H1 (cell line): Measurements from ENCODE around the gene ACACB. TPM values are rescaled to one million over a fixed set of nuclear protein-coding genes. Genes with fewer than 3 reads are reported as not detected.

ENCODE experiments used
- CTCF ChIA-PET: fragments of 300-600 bp; sonication (Branson Sonifier 250); formaldehyde crosslinking; loops from one replicate; lab custom pipeline; 2021; ENCODE audit not compliant: partially characterized antibody; lab: Charles Lee
- POLR2A ChIA-PET: fragments of 300-600 bp; sonication (Branson Sonifier 250); formaldehyde crosslinking; loops from one replicate; lab custom pipeline; 2021; ENCODE audit warnings: inconsistent platforms; ENCODE audit not compliant: partially characterized antibody; lab: Charles Lee
- DNase-seq, 2 experiments: peaks; one replicate each; pipeline versions ENCODE4 v3.0.0 to v3.0.0-alpha.2; 2010 to 2022; ENCODE audit warnings: low spot score in 2 of 2, low read depth in 1 of 2, mixed read lengths in 1 of 2
- FAIRE-seq: peaks from 2 replicates; lab custom pipeline; 2011; peaks lifted over from hg19 to GRCh38; lab: Jason Lieb, UNC
- H2AFZ ChIP-seq: 2 replicates; pipeline ENCODE4 v1.8.1; 2012; ENCODE audit warnings: low read length, inconsistent platforms
- H2AK5ac ChIP-seq: 2 replicates; pipeline ENCODE4 v1.6.1; 2013; ENCODE audit warnings: low read depth, low read length
- H2BK120ac ChIP-seq: replicated peaks from 2 replicates; pipeline ENCODE3; 2013; ENCODE audit warnings: low read depth, low read length, inconsistent platforms
- H2BK12ac ChIP-seq: 2 replicates; pipeline ENCODE4 v1.6.1; 2013; ENCODE audit warnings: low read depth, low read length
- H2BK15ac ChIP-seq: 2 replicates; pipeline ENCODE4 v1.6.1; 2013; ENCODE audit warnings: low read length
- H2BK20ac ChIP-seq: 2 replicates; pipeline ENCODE4 v1.6.1; 2013; ENCODE audit warnings: low read length
- H2BK5ac ChIP-seq: 2 replicates; pipeline ENCODE4 v1.6.1; 2013; ENCODE audit warnings: low read depth, low read length
- H3K14ac ChIP-seq: 2 replicates; pipeline ENCODE4 v1.6.1; 2013; ENCODE audit warnings: inconsistent platforms; ENCODE audit not compliant: insufficient read length
- H3K18ac ChIP-seq: 2 replicates; pipeline ENCODE4 v1.6.1; 2013; ENCODE audit warnings: low read length; ENCODE audit errors: extremely low read depth
- H3K23ac ChIP-seq: 2 replicates; pipeline ENCODE4 v1.6.1; 2013; ENCODE audit warnings: inconsistent platforms; ENCODE audit not compliant: insufficient read length
- H3K23me2 ChIP-seq: 2 replicates; pipeline ENCODE4 v1.6.1; 2013; ENCODE audit warnings: low read depth, low read length
- H3K27ac ChIP-seq: 2 replicates; pipeline ENCODE4 v1.6.1; 2011; ENCODE audit warnings: low read depth, low read length, inconsistent platforms
- H3K27me3 ChIP-seq, 4 experiments: replicated peaks in 1 of 4; 1 replicate in 1 of 4; 2 replicates in 3 of 4; pipeline versions ENCODE4 v1.6.1 to v1.8.1; 2011 to 2013; ENCODE audit warnings: low read length in 3 of 4, mild to moderate bottlenecking in 3 of 4, inconsistent platforms in 2 of 4, mixed read lengths in 2 of 4, moderate library complexity in 1 of 4; ENCODE audit not compliant: control insufficient read depth in 3 of 4, insufficient read depth in 3 of 4; ENCODE audit errors: extremely low read depth in 1 of 4
- H3K36me3 ChIP-seq, 4 experiments: 2 replicates each; pipeline versions ENCODE4 v1.6.1 to v1.8.1; 2011 to 2013; ENCODE audit warnings: mild to moderate bottlenecking in 4 of 4, low read length in 3 of 4, moderate library complexity in 2 of 4, control low read depth in 1 of 4, inconsistent platforms in 1 of 4; ENCODE audit not compliant: insufficient read depth in 4 of 4, control insufficient read depth in 2 of 4
- H3K4ac ChIP-seq: replicated peaks from 2 replicates; pipeline ENCODE3; 2013; ENCODE audit warnings: low read length, low read depth, mixed read lengths, inconsistent platforms; ENCODE audit not compliant: insufficient read length
- H3K4me1 ChIP-seq, 4 experiments: replicated peaks in 1 of 4; 1 replicate in 1 of 4; 2 replicates in 3 of 4; pipeline versions ENCODE4 v1.6.1 to v1.8.1; 2011 to 2013; ENCODE audit warnings: low read length in 3 of 4, inconsistent platforms in 2 of 4, mixed read lengths in 1 of 4; ENCODE audit not compliant: insufficient read depth in 4 of 4, control insufficient read depth in 3 of 4
- H3K4me2 ChIP-seq, 2 experiments: 2 replicates each; pipeline versions ENCODE4 v1.6.1 to v1.8.1; 2011 to 2013; ENCODE audit warnings: low read depth in 2 of 2, low read length in 2 of 2, control low read depth in 1 of 2, inconsistent platforms in 1 of 2, mild to moderate bottlenecking in 1 of 2; ENCODE audit not compliant: insufficient read depth in 1 of 2
- H3K4me3 ChIP-seq, 4 experiments: fragments of 200-600, 300-600 bp in 1 of 4; sonication (generic), shearing (Covaris generic), sonication (Bioruptor Twin) in 1 of 4; 2 replicates each; pipeline versions ENCODE4 v1.5.1 to v1.8.1; 2011 to 2016; ENCODE audit warnings: low read length in 4 of 4, low read depth in 3 of 4, control low read depth in 2 of 4, inconsistent platforms in 2 of 4, mild to moderate bottlenecking in 2 of 4, mixed read lengths in 1 of 4, moderate library complexity in 1 of 4; ENCODE audit not compliant: insufficient read depth in 2 of 4; ENCODE audit errors: extremely low read depth in 1 of 4
- H3K56ac ChIP-seq: replicated peaks from 2 replicates; pipeline ENCODE3; 2013; ENCODE audit warnings: low read depth, mild to moderate bottlenecking, mixed read lengths, low read length, inconsistent platforms; ENCODE audit not compliant: insufficient read length
- H3K79me1 ChIP-seq: 2 replicates; pipeline ENCODE4 v1.6.1; 2013; ENCODE audit warnings: low read depth, low read length, control low read depth
- H3K79me2 ChIP-seq, 2 experiments: 2 replicates each; pipeline versions ENCODE4 v1.6.1 to v1.8.1; 2012 to 2013; ENCODE audit warnings: low read length in 2 of 2, mild to moderate bottlenecking in 2 of 2, inconsistent platforms in 1 of 2; ENCODE audit not compliant: insufficient read depth in 2 of 2, control insufficient read depth in 1 of 2
- H3K9ac ChIP-seq, 4 experiments: replicated peaks in 1 of 4; 1 replicate in 1 of 4; 2 replicates in 3 of 4; pipeline versions ENCODE4 v1.6.1 to v1.8.1; 2011 to 2013; ENCODE audit warnings: low read depth in 3 of 4, low read length in 3 of 4, control low read depth in 2 of 4, mild to moderate bottlenecking in 2 of 4, moderate library complexity in 2 of 4, inconsistent platforms in 1 of 4; ENCODE audit errors: extremely low read depth in 1 of 4
- H3K9me3 ChIP-seq, 2 experiments: 2 replicates each; pipeline versions ENCODE4 v1.6.1 to v1.8.1; 2012 to 2013; ENCODE audit warnings: mild to moderate bottlenecking in 2 of 2, moderate library complexity in 2 of 2, control low read depth in 1 of 2, inconsistent platforms in 1 of 2, low read depth in 1 of 2, low read length in 1 of 2, mixed read lengths in 1 of 2; ENCODE audit not compliant: insufficient read depth in 2 of 2
- H4K20me1 ChIP-seq, 2 experiments: replicated peaks in 1 of 2; 2 replicates each; pipeline versions ENCODE3 to v1.8.1; 2011 to 2013; ENCODE audit warnings: inconsistent platforms in 2 of 2, low read length in 2 of 2, mild to moderate bottlenecking in 1 of 2; ENCODE audit not compliant: insufficient read depth in 2 of 2, control insufficient read depth in 1 of 2
- H4K5ac ChIP-seq: 2 replicates; pipeline ENCODE4 v1.6.1; 2013; ENCODE audit warnings: low read length, low read depth, mixed read lengths, inconsistent platforms; ENCODE audit not compliant: insufficient read length
- H4K8ac ChIP-seq: 2 replicates; pipeline ENCODE4 v1.8.0; 2013; ENCODE audit warnings: mild to moderate bottlenecking, moderate library complexity, low read length, inconsistent platforms; ENCODE audit not compliant: insufficient read depth; ENCODE audit errors: extremely low read depth
- H4K91ac ChIP-seq: replicated peaks from 2 replicates; pipeline ENCODE3; 2013; ENCODE audit warnings: low read length, mixed read lengths, inconsistent platforms; ENCODE audit not compliant: insufficient read length
- CTCF ChIP-seq, 3 experiments: IDR thresholded peaks; 1 replicate in 2 of 3; 2 replicates in 1 of 3; pipeline versions ENCODE4 v1.5.1 to v1.6.1; 2011; ENCODE audit warnings: low read length in 3 of 3, mild to moderate bottlenecking in 3 of 3, inconsistent platforms in 2 of 3, low read depth in 1 of 3, moderate library complexity in 1 of 3; ENCODE audit not compliant: insufficient read depth in 1 of 3; ENCODE audit errors: control extremely low read depth in 1 of 3
- FOSL1 ChIP-seq: IDR thresholded peaks from 2 replicates; pipeline ENCODE4 v1.6.1; 2011; ENCODE audit warnings: mild to moderate bottlenecking, low read depth, low read length, moderate library complexity; ENCODE audit not compliant: insufficient read depth
- KDM4A ChIP-seq: IDR thresholded peaks from one replicate; pipeline ENCODE4 v1.7.1; 2012; ENCODE audit warnings: low read depth, mild to moderate bottlenecking, moderate library complexity, low read length, inconsistent platforms; ENCODE audit not compliant: severe bottlenecking
- KDM5A ChIP-seq: fragments of 200-600 bp; IDR thresholded peaks from 2 replicates; pipeline ENCODE4 v1.7.1; 2012; ENCODE audit warnings: mild to moderate bottlenecking, low read length, inconsistent platforms, mixed read lengths
- POLR2A ChIP-seq, 2 experiments: IDR thresholded peaks; 1 replicate in 1 of 2; 2 replicates in 1 of 2; pipeline ENCODE4 v1.6.1; 2011; ENCODE audit warnings: low read depth in 2 of 2, low read length in 2 of 2, mild to moderate bottlenecking in 2 of 2; ENCODE audit errors: control extremely low read depth in 1 of 2
- POLR2AphosphoS5 ChIP-seq: IDR thresholded peaks from 2 replicates; pipeline ENCODE4 v1.6.1; 2011; ENCODE audit warnings: low read depth, low read length
- RAD21 ChIP-seq, 2 experiments: IDR thresholded peaks in 1 of 2; conservative IDR thresholded peaks in 1 of 2; 2 replicates each; pipeline ENCODE4 v1.6.1; 2011; ENCODE audit warnings: low read depth in 2 of 2, low read length in 2 of 2, improper control_type of control experiment in 1 of 2, inconsistent platforms in 1 of 2, mild to moderate bottlenecking in 1 of 2, moderate library complexity in 1 of 2
- SAP30 ChIP-seq: fragments of 300-600 bp; sonication (generic); IDR thresholded peaks from 2 replicates; pipeline ENCODE4 v1.7.1; 2012; ENCODE audit warnings: low read length, moderate library complexity, mild to moderate bottlenecking, inconsistent platforms; ENCODE audit not compliant: insufficient read depth, insufficient replicate concordance
- SP2 ChIP-seq: IDR thresholded peaks from 2 replicates; pipeline ENCODE4 v1.6.1; 2012; ENCODE audit warnings: mild to moderate bottlenecking, low read length, inconsistent platforms
- SRF ChIP-seq: IDR thresholded peaks from 2 replicates; pipeline ENCODE4 v1.6.1; 2011; ENCODE audit warnings: mild to moderate bottlenecking, low read depth, low read length, moderate library complexity
- SUZ12 ChIP-seq: fragments of 200-600 bp; sonication (generic); IDR thresholded peaks from 2 replicates; pipeline ENCODE4 v1.6.1; 2012; ENCODE audit warnings: mild to moderate bottlenecking, inconsistent platforms, low read length, moderate library complexity, mixed read lengths
- WGBS, 2 experiments: shearing (Covaris generic) in 1 of 2; methylation state at CpG; one replicate each; pipeline versions ENCODE4 v1.1.6 to v1.1.7; 2013 to 2015; ENCODE audit warnings: low lambda C conversion rate in 2 of 2, mixed read lengths in 2 of 2, inconsistent platforms in 1 of 2, low coverage in 1 of 2, missing lambda C conversion rate in 1 of 2; ENCODE audit not compliant: insufficient replicate concordance in 2 of 2, insufficient coverage in 1 of 2, insufficient read length in 1 of 2; ENCODE audit errors: extremely low coverage in 1 of 2, missing lambda C conversion rate in 1 of 2; 5-methylcytosine and 5-hydroxymethylcytosine counted together
- polyA plus RNA-seq, 7 experiments: library from polyadenylated mRNA; depleted of rRNA in 3 of 7; stranded (reverse) in 5 of 7; unstranded in 2 of 7; fragments of >200 nt in 5 of 7; fragments of 200-250 nt in 2 of 7; gene quantifications; 1 replicate in 5 of 7; 2 replicates in 1 of 7; 4 replicates in 1 of 7; pipeline versions ENCODE4 v1.2.1 to v1.2.3, GENCODE V29; 2011 to 2013; ENCODE audit warnings: missing spikeins in 2 of 7, mixed read lengths in 2 of 7
- total RNA-seq: library from RNA; stranded (reverse); fragmentation: NEBNext Ultra II Directional; extraction: Animal tissue kit (Norgen Biotek cat#: 25700); gene quantifications from 2 replicates; pipeline ENCODE4 v1.2.1, GENCODE V29; 2021

Gene ACACB
- total and polyA plus RNA-seq, 2 of the 8 experiments (the other 6 are each of a cell fraction or from before 2014, with no cell fraction given), result 5.8 to 15.3 TPM

GRCh38 chr12:109294286-109294796 is 178.0 kb downstream of the ACACB start:
- Histone ChIP-seq H4K5ac (no peak overlapping the region), H3K23ac (no peak overlapping the region), H2AK5ac (no peak overlapping the region), H2BK20ac (no peak overlapping the region), H3K9me3 (no peaks in the 10 kb centered on the region), H3K9ac (no peak overlapping the region), H3K27ac (no peak overlapping the region), H2BK120ac (no peak overlapping the region), H3K36me3 (no peaks in the 10 kb centered on the region), H2AFZ (no peak overlapping the region), H3K4me1 (peaks cover 4 to 13% (median 10%) of the 10 kb centered on the region in 4 experiments), H3K4me2 (no peak overlapping the region), H3K23me2 (no peaks in the 10 kb centered on the region), H3K27me3 (no peaks in the 10 kb centered on the region; a peak in 1 of 7 replicates), H2BK12ac (no peak overlapping the region), H2BK15ac (no peak overlapping the region), H4K8ac (no peak overlapping the region), H3K4me3 (no peak overlapping the region), H3K4ac (no peak overlapping the region), H3K56ac (no peak overlapping the region), H3K14ac (no peak overlapping the region), H2BK5ac (no peak overlapping the region), H3K18ac (no peak overlapping the region), H3K79me2 (no peaks in the 10 kb centered on the region), H4K91ac (peak overlapping the region; percentile 94), H4K20me1 (peaks cover 0 to 2% of the 10 kb centered on the region in 2 experiments), H3K79me1 (no peaks in the 10 kb centered on the region)
- POLR2A ChIA-PET, result interaction anchor here (0.8 kb wide), 1 partner anchor 8 kb away, joined by 3 read pairs; no protein-coding TSS in a partner anchor
- WGBS, 2 experiments, result 85% methylated on average over 3 of the region's 5 CpGs; no CpG with 5 or more reads in 1 of the 2 experiments
- DNase-seq, result no peak
- FAIRE-seq, result no peak
- CTCF ChIA-PET, result interaction anchor here (0.7 to 0.9 kb wide), 2 partner anchors 19 to 83 kb away, joined by 3 to 4 read pairs; no protein-coding TSS in a partner anchor
- no peak for TF ChIP-seq SP2
- TF ChIP-seq SAP30, result no peak
- TF ChIP-seq CTCF (IDR thresholded peaks at IDR 0.05; ENCODE audit: control extremely low read depth in 1 of 3, insufficient read depth in 1 of 3, low read depth in 1 of 3, low read length in 3 of 3), result no peak
- TF ChIP-seq SRF, result no peak
- no peak for TF ChIP-seq KDM4A
- no peak for TF ChIP-seq FOSL1
- TF ChIP-seq RAD21 (IDR thresholded peaks at IDR 0.05 in 1 of 2, conservative IDR thresholded peaks at IDR 0.05 in 1 of 2; ENCODE audit: low read depth in 2 of 2, low read length in 2 of 2), result no peak
- TF ChIP-seq KDM5A, result no peak
- TF ChIP-seq POLR2AphosphoS5, result no peak
- no peak for TF ChIP-seq SUZ12
- TF ChIP-seq POLR2A (IDR thresholded peaks at IDR 0.05; ENCODE audit: control extremely low read depth in 1 of 2, low read depth in 2 of 2, low read length in 2 of 2), result no peak
